ENCODE measurements around the gene CNBP. TPM values are rescaled to one million over a fixed set of nuclear protein-coding genes. Genes with fewer than 3 reads are reported as not detected.

Gene CNBP
- total and polyA plus RNA-seq, 2 of the 13 experiments (the other 11 are each of a cell fraction or from before 2014, with no cell fraction given), result 282 to 354 TPM

DNA sequence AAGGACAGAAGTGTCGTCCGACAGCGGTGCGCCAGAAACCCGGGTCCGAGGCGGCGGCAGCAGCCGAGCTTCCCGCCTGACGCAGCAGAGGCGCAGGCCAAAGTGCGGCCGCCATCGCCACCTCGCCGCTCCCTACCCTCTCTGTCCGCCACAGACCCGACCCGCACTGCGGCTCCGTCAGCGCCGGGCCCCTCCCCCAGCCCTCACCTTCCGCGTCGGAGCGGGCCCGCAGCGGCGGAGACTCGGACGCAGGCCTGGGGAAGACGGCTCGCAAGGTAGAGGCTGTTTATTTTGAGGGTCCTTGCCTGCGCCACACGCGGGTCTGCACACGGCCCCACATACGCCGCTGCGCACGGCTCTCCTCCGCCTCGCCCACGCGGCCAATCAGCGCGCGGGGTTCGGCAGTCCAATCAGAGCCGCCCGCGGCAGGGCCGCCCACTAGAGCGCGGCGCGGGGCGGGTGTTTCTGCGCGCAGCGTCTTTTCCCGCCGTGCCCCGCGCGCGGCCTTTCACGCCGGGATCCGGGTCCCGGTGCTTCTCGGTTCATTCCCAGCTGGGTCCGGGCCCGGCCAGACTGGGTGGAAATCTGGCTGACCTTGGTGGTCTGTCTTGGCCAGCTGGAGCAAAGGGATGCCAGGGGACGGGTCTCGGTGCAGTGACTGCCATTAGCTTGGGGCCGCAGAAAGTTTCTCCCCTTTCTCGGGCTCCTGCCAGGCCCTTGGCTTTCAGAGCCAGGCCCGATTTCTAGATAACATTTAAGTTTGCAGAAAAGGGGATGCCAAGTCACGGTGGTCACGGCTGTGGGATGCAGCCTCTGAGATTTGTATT, at the start of gene CNBP (continued):
- TF ChIP-seq NFE2L1 (CRISPR knock-in tag; IDR thresholded peaks at IDR 0.05; ENCODE audit: borderline replicate concordance) (no peak), PREB (CRISPR knock-in tag; IDR thresholded peaks at IDR 0.05) (no peak), ATF7-NPFF (CRISPR knock-in tag; IDR thresholded peaks at IDR 0.05; ENCODE audit: low read depth) (peak; percentile 82), NBN (conservative IDR thresholded peaks at IDR 0.05) (no peak), SAFB2 (CRISPR knock-in tag; IDR thresholded peaks at IDR 0.05; ENCODE audit: borderline replicate concordance, low read depth) (peak; percentile 55; the same call in 1 of the 2 replicates), SOX5 (CRISPR knock-in tag; IDR thresholded peaks at IDR 0.05; ENCODE audit: borderline replicate concordance) (no peak), GFI1 (CRISPR knock-in tag; IDR thresholded peaks at IDR 0.05; ENCODE audit: borderline replicate concordance) (peak; percentile 78; the same call in 1 of the 2 replicates), ZBTB38 (CRISPR knock-in tag; IDR thresholded peaks at IDR 0.05) (peak; percentile 76), SIX1 (CRISPR knock-in tag; IDR thresholded peaks at IDR 0.05; ENCODE audit: borderline replicate concordance) (no peak), KLF13 (CRISPR knock-in tag; IDR thresholded peaks at IDR 0.05) (no peak; the same call in 1 of the 2 replicates), ZFP62 (CRISPR knock-in tag; IDR thresholded peaks at IDR 0.05) (no peak), ZFP82 (CRISPR knock-in tag; IDR thresholded peaks at IDR 0.05; ENCODE audit: borderline replicate concordance) (0 out of 2 replicates have a peak, but pooled peaks have one; percentile 56), ZNF574 (CRISPR knock-in tag; IDR thresholded peaks at IDR 0.05) (peak; percentile 70), ZNF501 (CRISPR knock-in tag; IDR thresholded peaks at IDR 0.05) (peak; percentile 91)
- TF ChIP-seq, protein P1, sequence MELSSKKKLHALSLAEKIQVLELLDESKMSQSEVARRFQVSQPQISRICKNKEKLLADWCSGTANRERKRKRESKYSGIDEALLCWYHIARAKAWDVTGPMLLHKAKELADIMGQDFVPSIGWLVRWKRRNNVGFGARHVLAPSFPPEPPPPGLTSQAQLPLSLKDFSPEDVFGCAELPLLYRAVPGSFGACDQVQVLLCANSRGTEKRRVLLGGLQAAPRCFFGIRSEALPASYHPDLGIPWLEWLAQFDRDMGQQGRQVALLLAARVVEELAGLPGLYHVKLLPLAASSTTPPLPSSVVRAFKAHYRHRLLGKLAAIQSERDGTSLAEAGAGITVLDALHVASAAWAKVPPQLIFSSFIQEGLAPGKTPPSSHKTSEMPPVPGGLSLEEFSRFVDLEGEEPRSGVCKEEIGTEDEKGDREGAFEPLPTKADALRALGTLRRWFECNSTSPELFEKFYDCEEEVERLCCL (CRISPR knock-in tag; IDR thresholded peaks at IDR 0.05; ENCODE audit: borderline replicate concordance), result peak; percentile 42; the same call in 1 of the 2 replicates
- TF ChIP-seq, protein P2, sequence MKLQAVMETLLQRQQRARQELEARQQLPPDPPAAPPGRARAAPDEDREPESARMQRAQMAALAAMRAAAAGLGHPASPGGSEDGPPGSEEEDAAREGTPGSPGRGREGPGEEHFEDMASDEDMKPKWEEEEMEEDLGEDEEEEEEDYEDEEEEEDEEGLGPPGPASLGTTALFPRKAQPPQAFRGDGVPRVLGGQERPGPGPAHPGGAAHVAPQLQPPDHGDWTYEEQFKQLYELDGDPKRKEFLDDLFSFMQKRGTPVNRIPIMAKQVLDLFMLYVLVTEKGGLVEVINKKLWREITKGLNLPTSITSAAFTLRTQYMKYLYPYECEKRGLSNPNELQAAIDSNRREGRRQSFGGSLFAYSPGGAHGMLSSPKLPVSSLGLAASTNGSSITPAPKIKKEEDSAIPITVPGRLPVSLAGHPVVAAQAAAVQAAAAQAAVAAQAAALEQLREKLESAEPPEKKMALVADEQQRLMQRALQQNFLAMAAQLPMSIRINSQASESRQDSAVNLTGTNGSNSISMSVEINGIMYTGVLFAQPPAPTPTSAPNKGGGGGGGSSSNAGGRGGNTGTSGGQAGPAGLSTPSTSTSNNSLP (IDR thresholded peaks at IDR 0.05; ENCODE audit: low read depth, low read length), result no peak
- TF ChIP-seq, protein P3, sequence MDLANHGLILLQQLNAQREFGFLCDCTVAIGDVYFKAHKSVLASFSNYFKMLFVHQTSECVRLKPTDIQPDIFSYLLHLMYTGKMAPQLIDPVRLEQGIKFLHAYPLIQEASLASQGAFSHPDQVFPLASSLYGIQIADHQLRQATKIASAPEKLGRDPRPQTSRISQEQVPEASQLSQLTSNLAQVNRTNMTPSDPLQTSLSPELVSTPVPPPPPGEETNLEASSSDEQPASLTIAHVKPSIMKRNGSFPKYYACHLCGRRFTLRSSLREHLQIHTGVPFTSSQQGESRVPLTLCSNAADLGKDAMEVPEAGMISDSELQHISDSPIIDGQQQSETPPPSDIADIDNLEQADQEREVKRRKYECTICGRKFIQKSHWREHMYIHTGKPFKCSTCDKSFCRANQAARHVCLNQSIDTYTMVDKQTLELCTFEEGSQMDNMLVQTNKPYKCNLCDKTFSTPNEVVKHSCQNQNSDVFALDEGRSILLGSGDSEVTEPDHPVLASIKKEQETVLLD (CRISPR knock-in tag; IDR thresholded peaks at IDR 0.05; ENCODE audit: low read depth), result peak; percentile 85

Measured in HepG2 (cell line).